ENCODE results near the gene ZSCAN26.

- no peak for TF ChIP-seq JUN (CRISPR knock-in tag; IDR thresholded peaks at IDR 0.05)
- no peak for TF ChIP-seq CTCF (IDR thresholded peaks at IDR 0.05)
- no peak for TF ChIP-seq CREB1 (CRISPR knock-in tag; IDR thresholded peaks at IDR 0.05)
- no peak for TF ChIP-seq ZNF121 (CRISPR knock-in tag; IDR thresholded peaks at IDR 0.05)
- no peak for TF ChIP-seq NR2C2 (CRISPR knock-in tag; IDR thresholded peaks at IDR 0.05)
- no peak for TF ChIP-seq TCF7 (CRISPR knock-in tag; IDR thresholded peaks at IDR 0.05; ENCODE audit: low read depth)
- TF ChIP-seq ATF1 (CRISPR knock-in tag; IDR thresholded peaks at IDR 0.05), result no peak
- no peak for TF ChIP-seq ZNF138 (CRISPR knock-in tag; conservative IDR thresholded peaks at IDR 0.05)
Measured at GRCh38 chr6:28254121-28254519, 12.8 kb upstream of the ZSCAN26 start.

Measured in WTC11 (cell line).